Smooth muscle cell (in vitro differentiated cells): Measurements from ENCODE around the gene PIGH. TPM values are rescaled to one million over a fixed set of nuclear protein-coding genes. Genes with fewer than 3 reads are reported as not detected.

Experiments
- DNase-seq: peaks from one replicate; lab custom pipeline; 2025; ENCODE audit not compliant: unreplicated experiment; lab: John Stamatoyannopoulos, UW
- H2AFZ ChIP-seq: fragments of 200-600 bp; sonication (generic); 2 replicates; pipeline ENCODE4 v1.6.0; 2016; ENCODE audit warnings: antibody characterized with exemption, low read depth, mild to moderate bottlenecking
- H3F3A ChIP-seq: fragments of 200-600 bp; sonication (generic); 2 replicates; pipeline ENCODE4 v1.6.0; 2017; ENCODE audit warnings: antibody characterized with exemption, low read depth
- H3K27ac ChIP-seq: fragments of 200-600 bp; sonication (generic); 2 replicates; pipeline ENCODE4 v1.5.1; 2016; ENCODE audit warnings: low read depth, mild to moderate bottlenecking
- H3K27me3 ChIP-seq: fragments of 200-600 bp; sonication (generic); 2 replicates; pipeline ENCODE4 v1.6.1; 2016; ENCODE audit warnings: low read depth, mild to moderate bottlenecking
- H3K36me3 ChIP-seq: fragments of 200-600 bp; sonication (generic); 2 replicates; pipeline ENCODE4 v1.5.1; 2016; ENCODE audit warnings: low read depth
- H3K4me1 ChIP-seq: fragments of 200-600 bp; sonication (generic); 2 replicates; pipeline ENCODE4 v1.5.1; 2016; ENCODE audit warnings: low read depth
- H3K4me2 ChIP-seq: fragments of 200-600 bp; sonication (generic); 2 replicates; pipeline ENCODE4 v1.6.0; 2016; ENCODE audit warnings: mild to moderate bottlenecking
- H3K4me3 ChIP-seq: fragments of 200-600 bp; sonication (generic); 2 replicates; pipeline ENCODE4 v1.5.1; 2016; ENCODE audit warnings: mild to moderate bottlenecking
- H3K79me2 ChIP-seq: fragments of 200-600 bp; sonication (generic); 2 replicates; pipeline ENCODE4 v1.6.0; 2016; ENCODE audit warnings: low read depth, mild to moderate bottlenecking
- H3K9ac ChIP-seq: fragments of 200-600 bp; sonication (generic); 2 replicates; pipeline ENCODE4 v1.6.0; 2016; ENCODE audit warnings: low read depth
- H3K9me3 ChIP-seq: fragments of 200-600 bp; sonication (generic); replicated peaks from 2 replicates; pipeline ENCODE4 v1.5.1; 2016; ENCODE audit warnings: low read depth
- H4K20me1 ChIP-seq: fragments of 200-600 bp; sonication (generic); 2 replicates; pipeline ENCODE4 v1.6.0; 2016; ENCODE audit warnings: low read depth
- CTCF ChIP-seq: fragments of 200-600 bp; sonication (generic); IDR thresholded peaks from 2 replicates; pipeline ENCODE4 v1.5.1; 2017; ENCODE audit warnings: borderline replicate concordance, mild to moderate bottlenecking, antibody characterized with exemption; ENCODE audit not compliant: insufficient read depth, poor library complexity, severe bottlenecking
- WGBS: methylation state at CpG from one replicate; pipeline ENCODE4 v1.1.7; 2016; ENCODE audit warnings: low lambda C conversion rate; 5-methylcytosine and 5-hydroxymethylcytosine counted together
- polyA plus RNA-seq: library from polyadenylated mRNA; unstranded; fragments of >200 nt; fragmentation: Nextera tagmentation; extraction: Ambion mirVana; gene quantifications from 2 replicates; pipeline ENCODE4 v1.2.1, GENCODE V29; 2016
- total RNA-seq: library from RNA; depleted of rRNA; stranded (reverse); fragments of >200 nt; gene quantifications from 2 replicates; pipeline ENCODE4 v1.2.3, GENCODE V29; 2014

PIGH gene
- total and polyA plus RNA-seq, 2 experiments from 2014 or later, result 15.5 to 20.6 TPM

GRCh38 chr14:67589204-67589770, 10.8 kb downstream of the PIGH start:
- Histone ChIP-seq H3K27me3 (no peaks in the 10 kb centered on the region), H3K4me1 (no peaks in the 10 kb centered on the region), H2AFZ (no peak overlapping the region), H3K36me3 (no peaks in the 10 kb centered on the region), H3K9me3 (no peaks in the 10 kb centered on the region), H3K79me2 (no peaks in the 10 kb centered on the region), H3K9ac (no peak overlapping the region), H4K20me1 (no peaks in the 10 kb centered on the region), H3K4me3 (no peak overlapping the region), H3K27ac (no peak overlapping the region), H3K4me2 (no peak overlapping the region), H3F3A (no peaks in the 10 kb centered on the region)
- WGBS, result 96% methylated on average over 2 of the region's 2 CpGs
- DNase-seq, result no peak
- no peak for TF ChIP-seq CTCF

- Histone ChIP-seq H3K9me3 (no peaks in the 10 kb centered on the region), H3K36me3 (no peaks in the 10 kb centered on the region), H3F3A (no peaks in the 10 kb centered on the region), H3K9ac (no peak overlapping the region), H3K79me2 (no peaks in the 10 kb centered on the region), H2AFZ (no peak overlapping the region), H3K4me3 (no peak overlapping the region), H3K27me3 (no peaks in the 10 kb centered on the region), H3K4me1 (no peaks in the 10 kb centered on the region), H3K27ac (no peak overlapping the region), H4K20me1 (no peaks in the 10 kb centered on the region), H3K4me2 (no peak overlapping the region)
- DNase-seq, result no peak
- TF ChIP-seq CTCF, result no peak
- 93% methylated on average over 4 of the region's 4 CpGs for WGBS
Measured at GRCh38 chr14:67586369-67586768, 13.7 kb downstream of the PIGH start.

GRCh38 chr14:67584978-67585377, 15.1 kb downstream of the PIGH start:
- Histone ChIP-seq H3K4me3 (no peak overlapping the region), H3K4me1 (no peaks in the 10 kb centered on the region), H3K4me2 (no peak overlapping the region), H3K79me2 (no peaks in the 10 kb centered on the region), H4K20me1 (no peaks in the 10 kb centered on the region), H3K9me3 (no peaks in the 10 kb centered on the region), H3K9ac (no peak overlapping the region), H3K27me3 (no peaks in the 10 kb centered on the region), H3K27ac (no peak overlapping the region), H3K36me3 (no peaks in the 10 kb centered on the region), H2AFZ (no peak overlapping the region), H3F3A (no peaks in the 10 kb centered on the region)
- DNase-seq, result no peak
- no peak for TF ChIP-seq CTCF
- WGBS, result 75% methylated on average over 3 of the region's 3 CpGs
